Right renal cortex interstitium (tissue), 3 donors: Measurements from ENCODE around the gene TNFRSF11A. TPM values are rescaled to one million over a fixed set of nuclear protein-coding genes. Genes with fewer than 3 reads are reported as not detected.

ENCODE experiments used
- polyA plus RNA-seq, 3 donors: library from polyadenylated mRNA; unstranded; fragments of 120-200 nt; gene quantifications; one replicate each; pipeline ENCODE4 v1.2.1, GENCODE V29; 2013; ENCODE audit not compliant: insufficient read length in 3 of 3

Gene TNFRSF11A
- polyA plus RNA-seq, 3 donors = 1.6 to 2.3 (median 2.1) TPM

Other genes with a start within 250 kb of the TNFRSF11A start
- 10 to 100 TPM; 27.5 to 34.0 (median 30.4) TPM for gene PIGN, start 138.3 kb upstream of the TNFRSF11A start, polyA plus RNA-seq
- gene RELCH, start 138.1 kb upstream of the TNFRSF11A start, polyA plus RNA-seq = 10 to 100 TPM; 37.5 to 41.1 (median 39.7) TPM
- 10 to 100 TPM; 14.5 to 16.5 (median 15.6) TPM for gene ZCCHC2, start 197.7 kb downstream of the TNFRSF11A start, polyA plus RNA-seq